Measurements from ENCODE around the gene CHCHD5. TPM values are rescaled to one million over a fixed set of nuclear protein-coding genes. Genes with fewer than 3 reads are reported as not detected.
"Not testable (repeated sequence)": the region's sequence is repeated elsewhere in the genome, so short reads cannot be mapped to it uniquely, and the experiment has no call there.

The CHCHD5 gene
- total RNA-seq, 2 experiments from 2014 or later = 32.1 to 35.2 TPM

GRCh38 chr2:112600634-112601033 is 16.2 kb downstream of the CHCHD5 start:
- Mint-ChIP-seq H3K36me3 (no peaks in the 10 kb centered on the region), H3K27ac (no peak overlapping the region), H3K9me3 (no peaks in the 10 kb centered on the region), H3K4me1 (peaks cover 7% of the 10 kb centered on the region), H3K4me3 (no peak overlapping the region), H3K27me3 (no peaks in the 10 kb centered on the region)
- DNase-seq (no peak), ATAC-seq (ENCODE audit: low read depth) (no peak)
- POLR2A ChIA-PET = no interaction called here

DNA sequence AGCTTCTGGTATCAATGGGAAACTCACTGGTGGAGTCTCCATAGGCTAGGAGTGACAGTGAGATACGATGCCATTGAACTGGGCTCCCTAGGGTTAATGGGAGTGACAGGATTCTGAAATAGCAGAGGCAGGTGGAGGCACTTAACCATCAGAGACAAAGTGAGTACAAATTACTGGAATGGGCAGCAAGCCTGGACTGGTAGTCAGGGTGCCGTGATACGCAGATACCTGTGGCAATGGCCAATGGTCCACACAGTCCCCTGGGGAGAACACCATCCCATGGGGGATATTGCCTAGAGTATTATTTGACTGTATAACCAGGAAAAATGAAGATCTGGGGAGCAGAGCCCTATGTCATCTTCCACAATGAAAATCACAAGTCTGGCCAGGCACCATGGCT is 17.3 kb downstream of the CHCHD5 start:
- Mint-ChIP-seq H3K4me3 (no peak overlapping the region), H3K27ac (no peak overlapping the region), H3K4me1 (peaks cover 10% of the 10 kb centered on the region), H3K9me3 (no peaks in the 10 kb centered on the region), H3K27me3 (no peaks in the 10 kb centered on the region), H3K36me3 (no peaks in the 10 kb centered on the region)
- POLR2A ChIA-PET = no interaction called here
- DNase-seq (peak; percentile 9), ATAC-seq (ENCODE audit: low read depth) (no peak)

GRCh38 chr2:112602917-112603316 is 18.5 kb downstream of the CHCHD5 start:
- DNase-seq (no peak), ATAC-seq (ENCODE audit: low read depth) (no peak)
- H3K36me3 Mint-ChIP-seq = no peaks in the 10 kb centered on the region
- H3K27ac Mint-ChIP-seq = no peak overlapping the region
- H3K9me3 Mint-ChIP-seq = no peaks in the 10 kb centered on the region
- H3K4me1 Mint-ChIP-seq = peaks cover 10% of the 10 kb centered on the region
- no peaks in the 10 kb centered on the region for H3K27me3 Mint-ChIP-seq
- H3K4me3 Mint-ChIP-seq = no peak overlapping the region
- POLR2A ChIA-PET = interaction anchor here (0.7 kb wide), 1 partner anchor 450 kb away, joined by 3 read pairs; no protein-coding TSS in a partner anchor

GRCh38 chr2:112603731-112604130 is 19.3 kb downstream of the CHCHD5 start:
- ATAC-seq (ENCODE audit: low read depth) (no peak), DNase-seq (peak; percentile 5)
- Mint-ChIP-seq H3K4me1 (peaks cover 10% of the 10 kb centered on the region), H3K4me3 (no peak overlapping the region), H3K36me3 (no peaks in the 10 kb centered on the region), H3K27me3 (no peaks in the 10 kb centered on the region), H3K9me3 (no peaks in the 10 kb centered on the region), H3K27ac (no peak overlapping the region)
- POLR2A ChIA-PET = no interaction called here

DNA sequence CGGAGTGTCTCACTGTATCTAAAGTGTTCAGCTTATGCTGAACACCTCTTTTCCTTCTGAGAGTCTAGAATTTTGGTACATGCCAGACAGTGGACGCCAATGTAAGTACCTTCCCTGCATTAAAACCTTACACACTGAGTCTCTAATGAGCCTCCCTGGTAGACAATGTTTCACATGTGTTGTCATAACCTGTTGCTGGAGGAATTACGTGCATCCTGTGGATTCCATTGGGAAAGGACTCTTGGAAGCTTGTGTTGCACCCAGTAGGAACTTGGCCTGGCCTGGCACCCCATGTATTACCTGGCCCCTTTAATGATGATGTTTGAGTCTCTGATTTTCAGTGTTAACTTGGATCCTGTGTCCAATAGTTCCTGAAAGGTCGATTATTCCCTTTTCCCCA is 20.5 kb downstream of the CHCHD5 start:
- no peak overlapping the region for H3K4me3 Mint-ChIP-seq
- H3K27ac Mint-ChIP-seq = no peak overlapping the region
- DNase-seq = peak; percentile 0

GRCh38 chr2:112605926-112606325 is 21.5 kb downstream of the CHCHD5 start:
- peaks cover 3% of the 10 kb centered on the region for H3K4me1 Mint-ChIP-seq
- DNase-seq (peak; percentile 15), ATAC-seq (ENCODE audit: low read depth) (no peak)
- H3K27ac Mint-ChIP-seq = no peak overlapping the region
- H3K4me3 Mint-ChIP-seq = no peak overlapping the region
- POLR2A ChIA-PET = no interaction called here
- H3K36me3 Mint-ChIP-seq = peaks cover 2% of the 10 kb centered on the region
- H3K9me3 Mint-ChIP-seq = peaks cover 2% of the 10 kb centered on the region
- peaks cover 12% of the 10 kb centered on the region for H3K27me3 Mint-ChIP-seq

More for the DNA sequence above, 20.5 kb downstream of the CHCHD5 start:
- H3K27me3 Mint-ChIP-seq = peaks cover 4% of the 10 kb centered on the region
- no peak for ATAC-seq (ENCODE audit: low read depth)
- POLR2A ChIA-PET = no interaction called here
- peaks cover 2% of the 10 kb centered on the region for H3K36me3 Mint-ChIP-seq
- peaks cover 7% of the 10 kb centered on the region for H3K4me1 Mint-ChIP-seq
- H3K9me3 Mint-ChIP-seq = peaks cover 2% of the 10 kb centered on the region

GRCh38 chr2:112606547-112606946 is 22.1 kb downstream of the CHCHD5 start:
- Mint-ChIP-seq H3K36me3 (peaks cover 3% of the 10 kb centered on the region), H3K4me3 (no peak overlapping the region), H3K9me3 (peaks cover 2% of the 10 kb centered on the region), H3K27ac (no peak overlapping the region), H3K27me3 (peaks cover 18% of the 10 kb centered on the region), H3K4me1 (peaks cover 3% of the 10 kb centered on the region)
- ATAC-seq (ENCODE audit: low read depth) (no peak), DNase-seq (peak; percentile 8)
- POLR2A ChIA-PET = no interaction called here

- Mint-ChIP-seq H3K9me3 (peaks cover 2% of the 10 kb centered on the region), H3K4me1 (peaks cover 4% of the 10 kb centered on the region), H3K36me3 (peaks cover 4% of the 10 kb centered on the region), H3K27ac (no peak overlapping the region), H3K4me3 (no peak overlapping the region), H3K27me3 (peaks cover 24% of the 10 kb centered on the region)
- no peak for DNase-seq
- no peak for ATAC-seq (ENCODE audit: low read depth)
- POLR2A ChIA-PET = no interaction called here
Measured at GRCh38 chr2:112607680-112608438, 23.4 kb downstream of the CHCHD5 start.

- ATAC-seq (ENCODE audit: low read depth); H3K4me3 Mint-ChIP-seq; H3K36me3 Mint-ChIP-seq; DNase-seq; H3K9me3 Mint-ChIP-seq; H3K4me1 Mint-ChIP-seq; POLR2A ChIA-PET; H3K27ac Mint-ChIP-seq: not testable (repeated sequence)
- H3K27me3 Mint-ChIP-seq = peaks cover 28% of the 10 kb centered on the region
Measured at GRCh38 chr2:112609320-112609719, 24.9 kb downstream of the CHCHD5 start.

- H3K9me3 Mint-ChIP-seq; H3K4me3 Mint-ChIP-seq; H3K27ac Mint-ChIP-seq; H3K36me3 Mint-ChIP-seq; POLR2A ChIA-PET; DNase-seq; ATAC-seq (ENCODE audit: low read depth); H3K4me1 Mint-ChIP-seq: not testable (repeated sequence)
- H3K27me3 Mint-ChIP-seq = peaks cover 28% of the 10 kb centered on the region
Measured at GRCh38 chr2:112612283-112612682, 27.9 kb downstream of the CHCHD5 start.

GRCh38 chr2:112614201-112614840 is 29.9 kb downstream of the CHCHD5 start:
- no peak overlapping the region for H3K27ac Mint-ChIP-seq
- ATAC-seq (ENCODE audit: low read depth) (no peak), DNase-seq (peak; percentile 15)
- peaks cover 28% of the 10 kb centered on the region for H3K27me3 Mint-ChIP-seq
- H3K4me1 Mint-ChIP-seq = peaks cover 1% of the 10 kb centered on the region
- H3K4me3 Mint-ChIP-seq = no peak overlapping the region
- H3K9me3 Mint-ChIP-seq = peaks cover 2% of the 10 kb centered on the region
- peaks cover 4% of the 10 kb centered on the region for H3K36me3 Mint-ChIP-seq
- POLR2A ChIA-PET = no interaction called here

- peaks cover 2% of the 10 kb centered on the region for H3K36me3 Mint-ChIP-seq
- no peaks in the 10 kb centered on the region for H3K9me3 Mint-ChIP-seq
- H3K4me1 Mint-ChIP-seq = peaks cover 1% of the 10 kb centered on the region
- H3K27me3 Mint-ChIP-seq = peaks cover 25% of the 10 kb centered on the region
- POLR2A ChIA-PET = no interaction called here
- DNase-seq (peak; percentile 8), ATAC-seq (ENCODE audit: low read depth) (no peak)
- H3K4me3 Mint-ChIP-seq = no peak overlapping the region
- H3K27ac Mint-ChIP-seq = no peak overlapping the region
Measured at GRCh38 chr2:112615051-112615450, 30.6 kb downstream of the CHCHD5 start.

DNA sequence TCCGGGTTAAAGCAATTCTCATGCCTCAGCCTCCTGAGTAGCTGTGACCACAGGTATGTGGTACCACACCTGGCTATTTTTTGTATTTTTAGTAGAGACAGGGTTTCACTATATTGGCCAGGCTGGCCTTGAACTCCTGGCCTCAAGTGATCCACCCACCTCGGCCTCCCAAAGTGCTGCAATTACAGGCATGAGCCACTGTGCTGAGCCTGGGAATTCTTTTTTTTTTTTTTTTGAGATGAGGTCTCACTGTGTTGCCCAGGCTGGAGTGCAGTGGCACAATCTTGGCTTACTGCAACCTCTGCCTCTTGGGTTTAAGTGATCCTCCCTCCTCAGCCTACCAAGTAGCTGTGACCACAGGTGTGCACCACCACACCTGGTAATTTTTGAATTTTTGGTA is 31.4 kb downstream of the CHCHD5 start:
- H3K27ac Mint-ChIP-seq; POLR2A ChIA-PET; H3K36me3 Mint-ChIP-seq; ATAC-seq (ENCODE audit: low read depth); H3K4me3 Mint-ChIP-seq; H3K4me1 Mint-ChIP-seq; H3K9me3 Mint-ChIP-seq; DNase-seq: not testable (repeated sequence)
- peaks cover 19% of the 10 kb centered on the region for H3K27me3 Mint-ChIP-seq

- H3K9me3 Mint-ChIP-seq = no peaks in the 10 kb centered on the region
- no peak overlapping the region for H3K27ac Mint-ChIP-seq
- no peak for DNase-seq
- H3K4me1 Mint-ChIP-seq = peaks cover 1% of the 10 kb centered on the region
- no peaks in the 10 kb centered on the region for H3K36me3 Mint-ChIP-seq
- POLR2A ChIA-PET = interaction anchor here (0.6 kb wide), 1 partner anchor 16 kb away, joined by 3 read pairs; no protein-coding TSS in a partner anchor
- H3K27me3 Mint-ChIP-seq = peaks cover 4% of the 10 kb centered on the region
- H3K4me3 Mint-ChIP-seq = no peak overlapping the region
- no peak for ATAC-seq (ENCODE audit: low read depth)
Measured at GRCh38 chr2:112618383-112618782, 34.0 kb downstream of the CHCHD5 start.

All from activated naive CD8-positive, alpha-beta T cell treated with anti-CD3 and anti-CD28 coated beads, Interleukin-2, amount 10 ng/mL, durations not matched to agents 7 days and 5 days (primary cell).